ENCODE results near the gene ITPKC. TPM values are rescaled to one million over a fixed set of nuclear protein-coding genes. Genes with fewer than 3 reads are reported as not detected.

ITPKC gene
- total and polyA plus RNA-seq, 12 donors, result 6.2 to 17.3 (median 9.4) TPM

DNA sequence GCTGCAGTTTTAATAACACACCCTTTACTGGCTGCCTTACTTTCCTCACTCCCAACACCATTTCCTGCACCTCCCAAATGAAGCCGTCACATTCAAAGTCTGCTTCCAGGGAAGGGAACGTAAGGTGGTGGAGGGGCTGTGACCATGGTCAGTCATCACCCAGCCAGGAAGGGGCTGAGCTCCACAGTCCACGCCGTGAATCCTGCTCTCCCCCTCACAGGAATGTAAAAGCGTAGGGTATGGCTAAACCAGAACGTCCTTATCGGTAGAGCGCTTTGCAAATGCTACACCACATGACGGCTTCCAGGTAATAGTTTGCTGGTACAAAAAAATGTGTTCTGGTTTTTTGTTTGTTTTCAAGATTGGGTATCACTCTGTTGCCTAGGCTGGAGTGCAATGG, 33.5 kb upstream of the ITPKC start:
- peak overlapping the region in 2 of 10 donors; percentile 6 to 17 for H3K27ac ChIP-seq
- WGBS, 2 donors, result 82 to 83% methylated on average over 9 of the region's 9 CpGs

DNA sequence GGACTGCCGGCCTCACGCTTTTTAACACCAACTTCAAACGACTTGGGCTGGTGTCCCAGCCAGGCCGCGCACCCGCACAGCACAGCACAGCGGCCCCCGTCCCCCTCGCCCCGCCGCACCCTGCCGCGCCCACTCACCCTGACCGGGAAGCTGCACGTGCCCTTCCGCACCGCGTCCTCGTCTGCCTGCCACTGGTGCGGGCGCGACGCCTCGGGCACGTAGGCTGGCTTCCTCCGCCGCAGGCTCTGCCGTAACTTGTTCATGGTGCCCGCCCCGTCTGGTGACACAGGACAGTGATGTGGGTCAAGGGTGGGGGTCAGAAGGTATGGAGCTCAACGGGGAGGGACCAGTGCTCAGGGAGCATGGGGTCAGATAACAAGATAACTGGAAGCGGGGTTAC, 32.6 kb upstream of the ITPKC start:
- Histone ChIP-seq H3K4me3 (no peak overlapping the region), H3K4me1 (peaks cover 0 to 28% (median 16%) of the 10 kb centered on the region in 9 donors), H3K27ac (no peak overlapping the region), H3K9me3 (no peaks in the 10 kb centered on the region), H3K27me3 (no peaks in the 10 kb centered on the region), H3K36me3 (peaks cover 0 to 76% (median 26%) of the 10 kb centered on the region in 9 donors)
- WGBS, 2 donors, result 95 to 97% methylated on average over 32 of the region's 32 CpGs
- intact Hi-C loops (cut with DNase I), result no loop called here
- no peak for ATAC-seq
- TF ChIP-seq, protein P1, sequence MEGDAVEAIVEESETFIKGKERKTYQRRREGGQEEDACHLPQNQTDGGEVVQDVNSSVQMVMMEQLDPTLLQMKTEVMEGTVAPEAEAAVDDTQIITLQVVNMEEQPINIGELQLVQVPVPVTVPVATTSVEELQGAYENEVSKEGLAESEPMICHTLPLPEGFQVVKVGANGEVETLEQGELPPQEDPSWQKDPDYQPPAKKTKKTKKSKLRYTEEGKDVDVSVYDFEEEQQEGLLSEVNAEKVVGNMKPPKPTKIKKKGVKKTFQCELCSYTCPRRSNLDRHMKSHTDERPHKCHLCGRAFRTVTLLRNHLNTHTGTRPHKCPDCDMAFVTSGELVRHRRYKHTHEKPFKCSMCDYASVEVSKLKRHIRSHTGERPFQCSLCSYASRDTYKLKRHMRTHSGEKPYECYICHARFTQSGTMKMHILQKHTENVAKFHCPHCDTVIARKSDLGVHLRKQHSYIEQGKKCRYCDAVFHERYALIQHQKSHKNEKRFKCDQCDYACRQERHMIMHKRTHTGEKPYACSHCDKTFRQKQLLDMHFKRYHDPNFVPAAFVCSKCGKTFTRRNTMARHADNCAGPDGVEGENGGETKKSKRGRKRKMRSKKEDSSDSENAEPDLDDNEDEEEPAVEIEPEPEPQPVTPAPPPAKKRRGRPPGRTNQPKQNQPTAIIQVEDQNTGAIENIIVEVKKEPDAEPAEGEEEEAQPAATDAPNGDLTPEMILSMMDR (IDR thresholded peaks at IDR 0.05), result no peak
- no peak for DNase-seq

More for the DNA sequence above, 33.5 kb upstream of the ITPKC start:
- no peak overlapping the region for H3K4me3 ChIP-seq
- H3K36me3 ChIP-seq, result peaks cover 0 to 84% (median 30%) of the 10 kb centered on the region in 9 donors
- peaks cover 0 to 19% (median 8%) of the 10 kb centered on the region in 9 donors for H3K4me1 ChIP-seq
- ATAC-seq (no peak), DNase-seq (no peak)
- TF ChIP-seq, protein P1 (IDR thresholded peaks at IDR 0.05), result no peak
- H3K27me3 ChIP-seq, result no peaks in the 10 kb centered on the region
- intact Hi-C loops (cut with DNase I), result no loop called here
- no peaks in the 10 kb centered on the region for H3K9me3 ChIP-seq

DNA sequence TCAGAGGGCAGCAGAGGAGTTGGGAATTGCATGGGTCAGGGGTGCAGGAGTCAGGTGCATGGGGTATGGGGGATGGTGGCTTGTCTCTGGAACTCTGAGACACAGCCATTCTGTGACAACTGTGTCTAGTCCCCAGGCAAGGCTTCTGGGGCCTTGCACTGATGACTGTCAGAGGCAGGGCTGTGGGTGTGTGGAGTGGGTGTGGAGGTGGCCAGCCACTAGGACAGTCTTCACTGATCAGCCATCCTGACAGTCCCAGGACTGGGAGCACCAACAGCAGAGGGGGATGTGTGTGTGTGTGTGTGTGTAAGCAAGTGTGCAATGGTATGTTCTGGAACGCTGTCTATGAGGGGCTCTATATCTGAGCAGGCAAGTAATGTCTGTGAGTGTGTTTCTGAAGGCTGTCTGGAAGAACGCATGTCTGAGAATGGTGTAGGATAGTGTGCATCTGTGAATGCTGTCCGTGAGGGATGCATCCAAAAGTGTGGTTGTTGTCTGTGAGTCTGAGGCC, 31.8 kb upstream of the ITPKC start:
- no peaks in the 10 kb centered on the region for H3K9me3 ChIP-seq
- peaks cover 0 to 68% (median 18%) of the 10 kb centered on the region in 9 donors for H3K36me3 ChIP-seq
- 85 to 93% methylated on average over 3 of the region's 3 CpGs for WGBS, 2 donors
- ATAC-seq (no peak), DNase-seq (no peak)
- H3K27ac ChIP-seq, result no peak overlapping the region
- intact Hi-C loops (cut with DNase I), result no loop called here
- H3K4me3 ChIP-seq, result no peak overlapping the region
- no peaks in the 10 kb centered on the region for H3K27me3 ChIP-seq
- peaks cover 0 to 36% (median 22%) of the 10 kb centered on the region in 9 donors for H3K4me1 ChIP-seq
- TF ChIP-seq, protein P1 (IDR thresholded peaks at IDR 0.05), result no peak

DNA sequence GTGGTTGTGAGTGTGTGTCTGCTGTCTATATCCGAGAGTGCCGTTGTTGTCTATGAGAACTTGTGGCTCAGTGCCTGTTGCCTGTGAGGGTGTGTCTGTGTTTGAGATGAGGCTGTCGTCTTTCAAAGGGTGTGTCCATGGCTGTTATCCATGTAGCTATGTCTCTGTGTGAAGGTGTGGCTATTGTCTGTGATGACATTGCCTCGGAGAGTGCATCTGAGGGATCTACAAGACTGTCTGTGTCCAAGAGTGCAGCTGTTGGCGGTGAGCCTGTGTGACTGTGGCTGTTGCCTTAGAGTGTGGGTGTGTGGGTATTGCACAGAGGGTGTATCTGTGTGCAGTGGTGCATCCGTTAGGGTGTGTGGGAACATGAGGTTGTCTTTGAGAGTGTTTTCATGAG, 31.3 kb upstream of the ITPKC start:
- intact Hi-C loops (cut with DNase I), result no loop called here

More for the DNA sequence above, 31.3 kb upstream of the ITPKC start:
- H3K36me3 ChIP-seq, result peaks cover 0 to 63% (median 16%) of the 10 kb centered on the region in 9 donors
- H3K4me1 ChIP-seq, result peaks cover 0 to 37% (median 23%) of the 10 kb centered on the region in 9 donors
- TF ChIP-seq, protein P1 (IDR thresholded peaks at IDR 0.05), result no peak
- no peak overlapping the region for H3K4me3 ChIP-seq
- H3K27me3 ChIP-seq, result no peaks in the 10 kb centered on the region
- no peak for ATAC-seq
- DNase-seq, result no peak
- no peak overlapping the region for H3K27ac ChIP-seq
- 69 to 74% methylated on average over 6 of the region's 6 CpGs for WGBS, 2 donors
- H3K9me3 ChIP-seq, result no peaks in the 10 kb centered on the region
